OCI-LY7 (cell line): ENCODE data around the gene G6PC1. TPM values are rescaled to one million over a fixed set of nuclear protein-coding genes. Genes with fewer than 3 reads are reported as not detected.
"Not testable (repeated sequence)": the region's sequence is repeated elsewhere in the genome, so short reads cannot be mapped to it uniquely, and the experiment has no call there.

ENCODE experiments used
- BruUV-seq: library from RNA; stranded (reverse); fragments of 400-500 nt; replicated peaks from 2 replicates; lab custom pipeline; 2021; lab: Mats Ljungman, UMichigan
- CTCF ChIA-PET: fragments of 300-600 bp; sonication (Branson Sonifier 250); formaldehyde crosslinking; loops from one replicate; lab custom pipeline; 2022; ENCODE audit warnings: antibody characterized with exemption; ENCODE audit not compliant: unreplicated experiment; lab: Charles Lee
- POLR2A ChIA-PET: fragments of 300-600 bp; sonication (Branson Sonifier 250); formaldehyde crosslinking; loops from one replicate; lab custom pipeline; 2022; ENCODE audit warnings: antibody characterized with exemption; lab: Charles Lee
- DNase-seq: peaks from one replicate; pipeline ENCODE4 v3.0.0-alpha.2; 2015; ENCODE audit warnings: low spot score
- H2AFZ ChIP-seq: fragments of 200-600 bp; sonication (generic), shearing (Covaris generic); 2 replicates; pipeline ENCODE4 v1.6.1; 2014; ENCODE audit warnings: mild to moderate bottlenecking, antibody characterized with exemption, low read length, moderate library complexity
- H3K27ac ChIP-seq: fragments of 200-600 bp; sonication (generic); 2 replicates; pipeline ENCODE4 v1.5.1; 2014; ENCODE audit warnings: mixed run types, low read depth, mild to moderate bottlenecking, moderate library complexity, low read length, inconsistent platforms; ENCODE audit not compliant: poor library complexity, severe bottlenecking
- H3K36me3 ChIP-seq: fragments of 200-600 bp; sonication (generic); 2 replicates; pipeline ENCODE4 v1.6.1; 2014; ENCODE audit warnings: mild to moderate bottlenecking, antibody characterized with exemption, low read length, moderate library complexity, mixed read lengths; ENCODE audit not compliant: insufficient read depth
- H3K4me1 ChIP-seq: fragments of 200-600 bp; sonication (generic); 2 replicates; pipeline ENCODE4 v1.5.1; 2014; ENCODE audit warnings: mild to moderate bottlenecking, low read length; ENCODE audit not compliant: insufficient read depth, poor library complexity, severe bottlenecking
- H3K4me2 ChIP-seq: fragments of 200-600 bp; sonication (generic); 2 replicates; pipeline ENCODE4 v1.6.1; 2014; ENCODE audit warnings: mild to moderate bottlenecking, low read length
- H3K4me3 ChIP-seq: fragments of 200-600 bp; sonication (generic); 2 replicates; pipeline ENCODE4 v1.5.1; 2014; ENCODE audit warnings: mild to moderate bottlenecking, low read depth, low read length; ENCODE audit not compliant: poor library complexity, severe bottlenecking
- H3K79me2 ChIP-seq: fragments of 200-600 bp; sonication (generic); 2 replicates; pipeline ENCODE4 v1.6.1; 2016; ENCODE audit warnings: low read depth, mild to moderate bottlenecking, low read length, moderate library complexity, mixed read lengths; ENCODE audit not compliant: insufficient read depth
- H3K9me2 ChIP-seq: fragments of 200-600 bp; sonication (generic); 2 replicates; pipeline ENCODE4 v1.6.1; 2016; ENCODE audit warnings: mild to moderate bottlenecking, low read length, mixed read lengths; ENCODE audit not compliant: insufficient read depth
- H3K9me3 ChIP-seq: fragments of 200-600 bp; sonication (generic); 2 replicates; pipeline ENCODE4 v1.6.1; 2014; ENCODE audit warnings: mild to moderate bottlenecking, mixed run types, low read length, mixed read lengths
- H4K20me1 ChIP-seq: fragments of 200-600 bp; sonication (generic); 2 replicates; pipeline ENCODE4 v1.6.1; 2014; ENCODE audit warnings: mild to moderate bottlenecking, antibody characterized with exemption, low read length, moderate library complexity, mixed read lengths; ENCODE audit not compliant: insufficient read depth
- CTCF ChIP-seq: fragments of 200-600 bp; sonication (generic); conservative IDR thresholded peaks from 2 replicates; pipeline ENCODE4 v1.5.1; 2014; ENCODE audit warnings: mild to moderate bottlenecking, antibody characterized with exemption, low read length, moderate library complexity, mixed read lengths
- EZH2phosphoT487 ChIP-seq: fragments of 200-600 bp; sonication (generic); IDR thresholded peaks from 2 replicates; pipeline ENCODE4 v1.6.1; 2018; ENCODE audit warnings: low read depth, borderline replicate concordance, mild to moderate bottlenecking, mixed run types, antibody characterized with exemption, low read length, moderate library complexity, mixed read lengths
- intact Hi-C: fragments of 100-400 bp; cut with micrococcal nuclease; formaldehyde crosslinking; loops from one replicate; pipeline ENCODE4 v1.10.0; 2022; ENCODE audit not compliant: unreplicated experiment
- total RNA-seq, 2 experiments: library from RNA; depleted of rRNA in 1 of 2; stranded (reverse); fragments of >200 nt in 1 of 2; shearing (Covaris generic) in 1 of 2; gene quantifications; 2 replicates each; pipeline ENCODE4 v1.2.3, GENCODE V29; 2014 to 2022

The G6PC1 gene
- total RNA-seq, 2 experiments from 2014 or later, result 1.1 to 1.9 TPM

- Histone ChIP-seq H3K4me2 (peak overlapping the region; percentile 25; the same call in 1 of the 2 replicates), H4K20me1 (no peaks in the 10 kb centered on the region), H2AFZ (peak overlapping the region; percentile 93), H3K9me3 (no peaks in the 10 kb centered on the region), H3K27ac (no peak overlapping the region), H3K9me2 (no peaks in the 10 kb centered on the region), H3K79me2 (no peaks in the 10 kb centered on the region), H3K4me3 (no peak overlapping the region), H3K4me1 (peaks cover 43% of the 10 kb centered on the region), H3K36me3 (no peaks in the 10 kb centered on the region)
- BruUV-seq, result no TSS peak
- CTCF ChIA-PET, result no interaction called here
- intact Hi-C loops, result no loop called here
- POLR2A ChIA-PET, result interaction anchor here (0.6 to 1.7 kb wide), 3 partner anchors 40 to 101 kb away, joined by 3 to 6 read pairs (median 4); no protein-coding TSS in a partner anchor
- TF ChIP-seq CTCF (no peak), EZH2phosphoT487 (no peak)
- DNase-seq, result no peak
Measured at GRCh38 chr17:42920106-42920900, 19.7 kb downstream of the G6PC1 start.

- ChIA-PET POLR2A (interaction anchor here (1.7 kb wide), 1 partner anchor 44 kb away, joined by 6 read pairs; no protein-coding TSS in a partner anchor), CTCF (no interaction called here)
- Histone ChIP-seq H3K9me2 (no peaks in the 10 kb centered on the region), H3K4me3 (no peak overlapping the region), H3K79me2 (no peaks in the 10 kb centered on the region), H3K27ac (no peak overlapping the region), H2AFZ (peak overlapping the region; percentile 93), H4K20me1 (no peaks in the 10 kb centered on the region), H3K4me1 (peaks cover 41% of the 10 kb centered on the region), H3K36me3 (no peaks in the 10 kb centered on the region), H3K4me2 (peak overlapping the region; percentile 16; the same call in 1 of the 2 replicates), H3K9me3 (no peaks in the 10 kb centered on the region)
- intact Hi-C loops, result no loop called here
- no TSS peak for BruUV-seq
- peak; percentile 45 for DNase-seq
- peak; percentile 46; the same call in 1 of the 2 replicates for TF ChIP-seq CTCF
- TF ChIP-seq EZH2phosphoT487, result no peak
Measured at GRCh38 chr17:42920922-42921321, 20.3 kb downstream of the G6PC1 start.

- Histone ChIP-seq H3K4me3 (no peak overlapping the region), H3K36me3 (no peaks in the 10 kb centered on the region), H3K4me1 (peaks cover 37% of the 10 kb centered on the region), H4K20me1 (no peaks in the 10 kb centered on the region), H3K27ac (no peak overlapping the region), H3K4me2 (no peak overlapping the region), H2AFZ (peak overlapping the region; percentile 93), H3K79me2 (no peaks in the 10 kb centered on the region), H3K9me2 (no peaks in the 10 kb centered on the region), H3K9me3 (no peaks in the 10 kb centered on the region)
- intact Hi-C loops, result no loop called here
- no TSS peak for BruUV-seq
- DNase-seq, result no peak
- ChIA-PET POLR2A (no interaction called here), CTCF (no interaction called here)
- no peak for TF ChIP-seq EZH2phosphoT487
- no peak for TF ChIP-seq CTCF
Measured at GRCh38 chr17:42922294-42922693, 21.7 kb downstream of the G6PC1 start.

- DNase-seq, intact Hi-C loops, H3K79me2 ChIP-seq, H3K9me2 ChIP-seq, H3K9me3 ChIP-seq, H3K27ac ChIP-seq, H3K4me3 ChIP-seq, H4K20me1 ChIP-seq, BruUV-seq, H3K36me3 ChIP-seq, CTCF ChIA-PET: not testable (repeated sequence)
- Histone ChIP-seq H3K4me2 (peak overlapping the region; percentile 11; the same call in 1 of the 2 replicates), H2AFZ (peak overlapping the region; percentile 93; the same call in 1 of the 2 replicates), H3K4me1 (peaks cover 37% of the 10 kb centered on the region)
- POLR2A ChIA-PET, result interaction anchor here (0.6 kb wide), 1 partner anchor 21 kb away, joined by 4 read pairs; no protein-coding TSS in a partner anchor
Measured at GRCh38 chr17:42923472-42923871, 22.9 kb downstream of the G6PC1 start.
